ENCODE data around the gene HARS1.
"Not testable (repeated sequence)": the region's sequence is repeated elsewhere in the genome, so short reads cannot be mapped to it uniquely, and the experiment has no call there.

The HARS1 gene

GRCh38 chr5:140671472-140672125 lies 19.6 kb downstream of the HARS1 start:
- CTCF ChIA-PET: no interaction called here
- no peak for DNase-seq
- Mint-ChIP-seq H3K4me3 (no peak overlapping the region), H3K36me3 (peaks cover 57% of the 10 kb centered on the region), H3K9me3 (no peaks in the 10 kb centered on the region), H3K27me3 (no peaks in the 10 kb centered on the region), H3K4me1 (peaks cover 17% of the 10 kb centered on the region), H3K27ac (no peak overlapping the region)

GRCh38 chr5:140671035-140671434 lies 20.1 kb downstream of the HARS1 start:
- H3K27me3 Mint-ChIP-seq, H3K27ac Mint-ChIP-seq, DNase-seq, H3K4me3 Mint-ChIP-seq, CTCF ChIA-PET, H3K9me3 Mint-ChIP-seq: not testable (repeated sequence)
- peaks cover 21% of the 10 kb centered on the region for H3K4me1 Mint-ChIP-seq
- H3K36me3 Mint-ChIP-seq: peaks cover 57% of the 10 kb centered on the region

GRCh38 chr5:140664359-140665119 lies 26.6 kb downstream of the HARS1 start, which contains the start of gene WDR55:
WDR55 (plus strand) TSS chr5:140664904; CDS start chr5:140664913, 9 bp downstream.
- CTCF ChIA-PET: interaction anchor here (1.3 kb wide), 2 partner anchors 13 to 38 kb away, joined by 3 read pairs; no protein-coding TSS in a partner anchor
- peaks cover 75% of the 10 kb centered on the region for H3K36me3 Mint-ChIP-seq
- peak; percentile 98 for DNase-seq

GRCh38 chr5:140664030-140664358 lies 27.2 kb downstream of the HARS1 start:
- no peaks in the 10 kb centered on the region for H3K9me3 Mint-ChIP-seq
- peak overlapping the region; percentile 96 for H3K27ac Mint-ChIP-seq
- H3K4me1 Mint-ChIP-seq: peaks cover 49% of the 10 kb centered on the region
- DNase-seq: no peak
- H3K36me3 Mint-ChIP-seq: peaks cover 74% of the 10 kb centered on the region
- peak overlapping the region; percentile 94 for H3K4me3 Mint-ChIP-seq
- CTCF ChIA-PET: interaction anchor here (1.3 kb wide), 1 partner anchor 39 kb away, joined by 3 read pairs; no protein-coding TSS in a partner anchor
- peaks cover 3% of the 10 kb centered on the region for H3K27me3 Mint-ChIP-seq

More at GRCh38 chr5:140664359-140665119, 26.6 kb downstream of the HARS1 start, which contains the start of gene WDR55:
- H3K9me3 Mint-ChIP-seq: no peaks in the 10 kb centered on the region
- H3K4me1 Mint-ChIP-seq: peaks cover 49% of the 10 kb centered on the region
- peaks cover 3% of the 10 kb centered on the region for H3K27me3 Mint-ChIP-seq
- peak within 1 kb of the TSS; percentile 96 for H3K27ac Mint-ChIP-seq
- peak within 1 kb of the TSS; percentile 94 for H3K4me3 Mint-ChIP-seq

- H3K4me3 Mint-ChIP-seq, H3K27me3 Mint-ChIP-seq, DNase-seq, H3K9me3 Mint-ChIP-seq, CTCF ChIA-PET, H3K27ac Mint-ChIP-seq: not testable (repeated sequence)
- Mint-ChIP-seq H3K36me3 (peaks cover 69% of the 10 kb centered on the region), H3K4me1 (peaks cover 23% of the 10 kb centered on the region)
These were observed 30.8 kb downstream of the HARS1 start for GRCh38 chr5:140660371-140660770.

GRCh38 chr5:140658870-140659269 lies 32.3 kb downstream of the HARS1 start:
- no peaks in the 10 kb centered on the region for H3K9me3 Mint-ChIP-seq
- DNase-seq: no peak
- H3K27ac Mint-ChIP-seq: no peak overlapping the region
- CTCF ChIA-PET: interaction anchor here (1.2 kb wide), 1 partner anchor 10 kb away, joined by 3 read pairs; no protein-coding TSS in a partner anchor
- no peaks in the 10 kb centered on the region for H3K27me3 Mint-ChIP-seq
- no peak overlapping the region for H3K4me3 Mint-ChIP-seq
- H3K36me3 Mint-ChIP-seq: peaks cover 79% of the 10 kb centered on the region
- peaks cover 15% of the 10 kb centered on the region for H3K4me1 Mint-ChIP-seq

GRCh38 chr5:140647042-140647419 lies 44.1 kb downstream of the HARS1 start:
- CTCF ChIA-PET: interaction anchor here (1.0 to 2.9 kb wide), 9 partner anchors 8 to 403 kb away, joined by 3 to 23 read pairs (median 4); partner anchors contain the start of gene EIF4EBP3
- no peaks in the 10 kb centered on the region for H3K27me3 Mint-ChIP-seq
- peaks cover 45% of the 10 kb centered on the region for H3K36me3 Mint-ChIP-seq
- peak overlapping the region; percentile 99 for H3K27ac Mint-ChIP-seq
- no peak for DNase-seq
- peaks cover 41% of the 10 kb centered on the region for H3K4me1 Mint-ChIP-seq
- H3K9me3 Mint-ChIP-seq: no peaks in the 10 kb centered on the region
- H3K4me3 Mint-ChIP-seq: peak overlapping the region; percentile 99

- Mint-ChIP-seq H3K4me1 (peaks cover 51% of the 10 kb centered on the region), H3K27ac (no peak overlapping the region), H3K4me3 (no peak overlapping the region), H3K9me3 (no peaks in the 10 kb centered on the region), H3K36me3 (peaks cover 34% of the 10 kb centered on the region), H3K27me3 (peaks cover 3% of the 10 kb centered on the region)
- DNase-seq: no peak
- CTCF ChIA-PET: no interaction called here
These were observed 48.5 kb downstream of the HARS1 start for GRCh38 chr5:140642718-140643117.

GRCh38 chr5:140641716-140642115 lies 49.5 kb downstream of the HARS1 start:
- CTCF ChIA-PET: no interaction called here
- H3K27me3 Mint-ChIP-seq: peaks cover 9% of the 10 kb centered on the region
- peaks cover 33% of the 10 kb centered on the region for H3K36me3 Mint-ChIP-seq
- no peak for DNase-seq
- no peak overlapping the region for H3K27ac Mint-ChIP-seq
- H3K4me1 Mint-ChIP-seq: peaks cover 49% of the 10 kb centered on the region
- H3K4me3 Mint-ChIP-seq: no peak overlapping the region
- H3K9me3 Mint-ChIP-seq: no peaks in the 10 kb centered on the region

- no peaks in the 10 kb centered on the region for H3K9me3 Mint-ChIP-seq
- H3K27me3 Mint-ChIP-seq: peaks cover 14% of the 10 kb centered on the region
- H3K4me1 Mint-ChIP-seq: peaks cover 44% of the 10 kb centered on the region
- CTCF ChIA-PET: interaction anchor here (0.6 to 1.4 kb wide), 5 partner anchors 8 to 294 kb away, joined by 3 to 5 read pairs (median 3); partner anchors contain the start of genes EIF4EBP3, IK and NDUFA2
- H3K36me3 Mint-ChIP-seq: peaks cover 20% of the 10 kb centered on the region
- peak within 1 kb of the TSS; percentile 95 for H3K27ac Mint-ChIP-seq
- peak; percentile 98 for DNase-seq
- peak within 1 kb of the TSS; percentile 91 for H3K4me3 Mint-ChIP-seq
These were observed 51.8 kb downstream of the HARS1 start, which contains the start of gene TMCO6 for GRCh38 chr5:140639148-140639981. TMCO6 (plus strand) TSS chr5:140639451; CDS start chr5:140639528, 77 bp downstream.

GRCh38 chr5:140638898-140639147 lies 52.3 kb downstream of the HARS1 start:
- peak overlapping the region; percentile 91 for H3K4me3 Mint-ChIP-seq
- CTCF ChIA-PET: interaction anchor here (0.6 to 1.4 kb wide), 5 partner anchors 9 to 293 kb away, joined by 3 to 5 read pairs (median 3); partner anchors contain the start of genes EIF4EBP3, IK and NDUFA2
- H3K36me3 Mint-ChIP-seq: peaks cover 15% of the 10 kb centered on the region
- H3K27me3 Mint-ChIP-seq: peaks cover 14% of the 10 kb centered on the region
- H3K27ac Mint-ChIP-seq: peak overlapping the region; percentile 95
- peaks cover 48% of the 10 kb centered on the region for H3K4me1 Mint-ChIP-seq
- H3K9me3 Mint-ChIP-seq, DNase-seq: not testable (repeated sequence)

- peaks cover 23% of the 10 kb centered on the region for H3K27me3 Mint-ChIP-seq
- H3K36me3 Mint-ChIP-seq: peaks cover 12% of the 10 kb centered on the region
- CTCF ChIA-PET: interaction anchor here (3.0 to 3.7 kb wide), 4 partner anchors 10 to 278 kb away, joined by 9 to 23 read pairs (median 14); partner anchors contain the start of genes IK, NDUFA2 and SLC4A9
These were observed 53.6 kb downstream of the HARS1 start for GRCh38 chr5:140637371-140638100.

More at GRCh38 chr5:140637371-140638100, 53.6 kb downstream of the HARS1 start:
- peaks cover 57% of the 10 kb centered on the region for H3K4me1 Mint-ChIP-seq
- H3K4me3 Mint-ChIP-seq: no peak overlapping the region
- DNase-seq: no peak
- no peaks in the 10 kb centered on the region for H3K9me3 Mint-ChIP-seq
- H3K27ac Mint-ChIP-seq: no peak overlapping the region
